NB4 (cell line): ENCODE results near the gene SYNGR3.

Source experiments
- DNase-seq: peaks from one replicate; pipeline ENCODE4 v3.0.0; 2010; ENCODE audit warnings: low read depth
- H3K4me3 ChIP-seq: one replicate; pipeline ENCODE4 v1.5.1; 2011; ENCODE audit warnings: mild to moderate bottlenecking, low read depth, low read length, moderate library complexity
- CTCF ChIP-seq: IDR thresholded peaks from one replicate; pipeline ENCODE4 v1.5.1; 2012; ENCODE audit warnings: low read depth, low read length
- MAX ChIP-seq: IDR thresholded peaks from 2 replicates; pipeline ENCODE4 v1.6.1; 2011; ENCODE audit warnings: low read depth, low read length
- MYC ChIP-seq: IDR thresholded peaks from 2 replicates; pipeline ENCODE4 v1.6.1; 2011; ENCODE audit warnings: low read depth, low read length
- POLR2A ChIP-seq: IDR thresholded peaks from 2 replicates; pipeline ENCODE4 v1.6.1; 2011; ENCODE audit warnings: mild to moderate bottlenecking; ENCODE audit not compliant: insufficient read length; ENCODE audit errors: extremely low read depth

The SYNGR3 gene

GRCh38 chr16:1972490-1972877 is 17.3 kb upstream of the SYNGR3 start:
- TF ChIP-seq MAX (no peak), CTCF (no peak), MYC (no peak), POLR2A (no peak)
- peak overlapping the region; percentile 79 for H3K4me3 ChIP-seq
- peak; percentile 45 for DNase-seq

- TF ChIP-seq POLR2A (no peak), CTCF (no peak), MAX (no peak), MYC (no peak)
- H3K4me3 ChIP-seq, result no peak overlapping the region
- no peak for DNase-seq
Measured at GRCh38 chr16:1973461-1974156, 16.2 kb upstream of the SYNGR3 start.

GRCh38 chr16:1974157-1975070 is 15.4 kb upstream of the SYNGR3 start:
- TF ChIP-seq CTCF (no peak), MYC (no peak), POLR2A (no peak), MAX (no peak)
- no peak overlapping the region for H3K4me3 ChIP-seq
- no peak for DNase-seq

GRCh38 chr16:1975432-1976215 is 14.1 kb upstream of the SYNGR3 start:
- TF ChIP-seq CTCF (no peak), MAX (no peak), MYC (no peak), POLR2A (no peak)
- no peak for DNase-seq
- H3K4me3 ChIP-seq, result no peak overlapping the region

- no peak for DNase-seq
- no peak for TF ChIP-seq MYC
- TF ChIP-seq CTCF, result no peak
- TF ChIP-seq MAX, result no peak
- no peak for TF ChIP-seq POLR2A
- no peak overlapping the region for H3K4me3 ChIP-seq
Measured at GRCh38 chr16:1976216-1976520, 13.6 kb upstream of the SYNGR3 start.
